ENCODE results near the gene CPPED1. TPM values are rescaled to one million over a fixed set of nuclear protein-coding genes. Genes with fewer than 3 reads are reported as not detected.

Gene CPPED1
- total and polyA plus RNA-seq, 2 experiments from 2014 or later: 6.2 to 7.3 TPM

DNA sequence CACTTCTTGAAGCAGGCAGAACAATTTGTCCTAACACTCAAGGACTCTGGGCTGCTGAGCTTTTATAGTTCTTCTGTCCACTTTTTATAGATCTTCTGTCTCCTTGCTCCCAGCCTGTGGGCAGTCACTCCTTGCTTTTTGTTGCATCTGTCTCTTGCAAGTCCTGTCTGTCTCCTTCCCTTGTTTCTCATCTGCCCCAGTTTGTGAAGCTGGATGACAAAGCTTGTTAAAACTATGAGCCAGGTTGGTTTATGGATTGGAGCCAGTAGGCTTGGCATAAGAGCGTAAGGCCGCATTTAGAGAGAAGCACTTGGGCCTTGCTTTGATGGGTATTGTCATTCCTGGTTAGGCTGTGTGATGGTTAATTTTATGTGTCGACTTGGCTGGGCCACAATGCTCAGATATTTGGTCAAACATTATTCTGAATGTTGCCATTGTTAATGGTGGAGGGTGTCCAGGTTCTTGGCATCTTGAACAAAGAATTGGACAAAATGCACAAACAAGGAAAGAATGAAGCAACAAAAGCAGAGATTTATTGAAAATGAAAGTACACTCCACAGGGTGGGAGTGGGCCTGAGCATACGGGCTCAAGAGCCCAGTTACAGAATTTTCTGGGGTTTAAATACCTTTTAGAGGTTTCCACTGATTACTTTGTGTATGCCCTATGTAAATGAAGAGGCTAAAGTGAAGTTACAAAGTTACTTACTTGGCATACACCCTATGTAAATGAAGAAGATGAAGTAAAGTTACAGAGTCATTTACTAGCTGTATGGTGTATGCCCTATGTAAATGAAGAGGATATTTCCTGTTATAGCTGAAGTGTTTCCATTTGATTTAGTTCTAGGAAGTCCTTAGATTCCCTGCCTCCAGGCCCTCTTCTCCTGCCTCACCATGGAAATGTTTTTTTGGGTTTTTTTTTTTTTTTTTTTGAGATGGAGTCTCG is 8.0 kb upstream of the CPPED1 start:
- no peak overlapping the region for H3K4me2 ChIP-seq

DNA sequence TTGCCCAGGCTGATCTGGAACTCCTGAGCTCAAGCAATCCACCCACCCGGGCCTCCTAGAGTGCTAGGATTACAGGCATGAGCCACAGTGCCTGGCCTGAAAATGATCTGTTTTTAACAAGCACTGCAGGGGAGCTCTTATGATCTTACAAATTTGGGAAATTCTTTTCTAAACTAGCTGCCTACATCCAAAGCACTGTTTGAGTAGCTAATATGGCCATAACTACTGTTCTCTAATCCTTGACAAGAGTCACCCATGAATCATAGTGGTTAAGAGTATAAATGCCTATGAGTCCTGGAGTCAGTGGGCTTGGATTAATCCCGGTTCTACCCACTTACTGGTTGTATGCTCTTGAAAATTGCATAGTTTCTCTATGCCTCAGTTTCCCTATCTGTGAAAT is 1.4 kb upstream of the CPPED1 start:
- Mint-ChIP-seq H3K4me1 (peaks cover 10% of the 10 kb centered on the region; the same call in 2 of the 3 replicates), H3K9me3 (no peaks in the 10 kb centered on the region; the same call in 2 of the 3 replicates), H3K27me3 (ENCODE audit: insufficient read depth, low read depth, poor library complexity) (peaks cover 4% of the 10 kb centered on the region), H3K36me3 (ENCODE audit: low read depth) (no peaks in the 10 kb centered on the region; the same call in 2 of the 3 replicates), H3K4me3 (no peak overlapping the region), H3K27ac (no peak overlapping the region)
- Histone ChIP-seq H2AFZ (no peak overlapping the region), H3K4me1 (ENCODE audit: insufficient read depth) (peaks cover 8% of the 10 kb centered on the region), H3K27me3 (ENCODE audit: insufficient read depth) (no peaks in the 10 kb centered on the region), H3K4me2 (no peak overlapping the region), H4K20me1 (replicated peaks; ENCODE audit: insufficient read depth) (no peaks in the 10 kb centered on the region), H3K79me2 (replicated peaks; ENCODE audit: insufficient read depth) (peaks cover 6% of the 10 kb centered on the region; the same call in 1 of the 2 replicates), H3K27ac (ENCODE audit: low read depth) (no peak overlapping the region), H3K36me3 (ENCODE audit: insufficient read depth) (no peaks in the 10 kb centered on the region), H3K9me2 (ENCODE audit: insufficient read depth) (no peaks in the 10 kb centered on the region), H3F3A (replicated peaks; ENCODE audit: low read depth) (0 out of 2 replicates have a peak, but pooled peaks cover 6% of the 10 kb centered on the region), H3K4me3 (no peak overlapping the region)
- TF ChIP-seq NANOG (IDR thresholded peaks at IDR 0.05; ENCODE audit: borderline replicate concordance) (no peak), CREB1 (CRISPR knock-in tag; IDR thresholded peaks at IDR 0.05; ENCODE audit: low read depth) (no peak), POLR2AphosphoS5 (IDR thresholded peaks at IDR 0.05; ENCODE audit: low read depth) (no peak), JUNB (IDR thresholded peaks at IDR 0.05; ENCODE audit: unreplicated experiment) (no peak)
- ATAC-seq (no peak), DNase-seq (ENCODE audit: low spot score) (no peak)

More for the DNA sequence above, 8.0 kb upstream of the CPPED1 start:
- Mint-ChIP-seq H3K4me3 (no peak overlapping the region), H3K9me3 (no peaks in the 10 kb centered on the region; the same call in 1 of the 3 replicates), H3K4me1 (peaks cover 4% of the 10 kb centered on the region; the same call in 1 of the 3 replicates), H3K27me3 (ENCODE audit: insufficient read depth, low read depth, poor library complexity) (peaks cover 2% of the 10 kb centered on the region), H3K36me3 (ENCODE audit: low read depth) (no peaks in the 10 kb centered on the region), H3K27ac (no peak overlapping the region)
- DNase-seq (ENCODE audit: low spot score) (no peak), ATAC-seq (no peak)
- TF ChIP-seq EZH2 (IDR thresholded peaks at IDR 0.05; ENCODE audit: low read depth, unreplicated experiment) (no peak), ZNF331 (CRISPR knock-in tag; IDR thresholded peaks at IDR 0.05; ENCODE audit: low read depth) (no peak), NANOG (IDR thresholded peaks at IDR 0.05; ENCODE audit: borderline replicate concordance) (no peak), JUNB (IDR thresholded peaks at IDR 0.05; ENCODE audit: unreplicated experiment) (no peak), STAT1 (IDR thresholded peaks at IDR 0.05; ENCODE audit: unreplicated experiment) (no peak), EZH2phosphoT487 (IDR thresholded peaks at IDR 0.05; ENCODE audit: unreplicated experiment) (no peak), CREB1 (CRISPR knock-in tag; IDR thresholded peaks at IDR 0.05; ENCODE audit: low read depth) (no peak)
- TF ChIP-seq, protein P1, sequence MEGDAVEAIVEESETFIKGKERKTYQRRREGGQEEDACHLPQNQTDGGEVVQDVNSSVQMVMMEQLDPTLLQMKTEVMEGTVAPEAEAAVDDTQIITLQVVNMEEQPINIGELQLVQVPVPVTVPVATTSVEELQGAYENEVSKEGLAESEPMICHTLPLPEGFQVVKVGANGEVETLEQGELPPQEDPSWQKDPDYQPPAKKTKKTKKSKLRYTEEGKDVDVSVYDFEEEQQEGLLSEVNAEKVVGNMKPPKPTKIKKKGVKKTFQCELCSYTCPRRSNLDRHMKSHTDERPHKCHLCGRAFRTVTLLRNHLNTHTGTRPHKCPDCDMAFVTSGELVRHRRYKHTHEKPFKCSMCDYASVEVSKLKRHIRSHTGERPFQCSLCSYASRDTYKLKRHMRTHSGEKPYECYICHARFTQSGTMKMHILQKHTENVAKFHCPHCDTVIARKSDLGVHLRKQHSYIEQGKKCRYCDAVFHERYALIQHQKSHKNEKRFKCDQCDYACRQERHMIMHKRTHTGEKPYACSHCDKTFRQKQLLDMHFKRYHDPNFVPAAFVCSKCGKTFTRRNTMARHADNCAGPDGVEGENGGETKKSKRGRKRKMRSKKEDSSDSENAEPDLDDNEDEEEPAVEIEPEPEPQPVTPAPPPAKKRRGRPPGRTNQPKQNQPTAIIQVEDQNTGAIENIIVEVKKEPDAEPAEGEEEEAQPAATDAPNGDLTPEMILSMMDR (conservative IDR thresholded peaks at IDR 0.05; ENCODE audit: low read depth in 2 of 2): no peak
- TF ChIP-seq, protein P2, sequence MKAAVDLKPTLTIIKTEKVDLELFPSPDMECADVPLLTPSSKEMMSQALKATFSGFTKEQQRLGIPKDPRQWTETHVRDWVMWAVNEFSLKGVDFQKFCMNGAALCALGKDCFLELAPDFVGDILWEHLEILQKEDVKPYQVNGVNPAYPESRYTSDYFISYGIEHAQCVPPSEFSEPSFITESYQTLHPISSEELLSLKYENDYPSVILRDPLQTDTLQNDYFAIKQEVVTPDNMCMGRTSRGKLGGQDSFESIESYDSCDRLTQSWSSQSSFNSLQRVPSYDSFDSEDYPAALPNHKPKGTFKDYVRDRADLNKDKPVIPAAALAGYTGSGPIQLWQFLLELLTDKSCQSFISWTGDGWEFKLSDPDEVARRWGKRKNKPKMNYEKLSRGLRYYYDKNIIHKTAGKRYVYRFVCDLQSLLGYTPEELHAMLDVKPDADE (IDR thresholded peaks at IDR 0.05): no peak
- H3K27me3 ChIP-seq (ENCODE audit: insufficient read depth): no peaks in the 10 kb centered on the region
- no peaks in the 10 kb centered on the region for H4K20me1 ChIP-seq (replicated peaks; ENCODE audit: insufficient read depth)
- no peak overlapping the region for H2AFZ ChIP-seq
- no peaks in the 10 kb centered on the region for H3K4me1 ChIP-seq (ENCODE audit: insufficient read depth)
- H3K36me3 ChIP-seq (ENCODE audit: insufficient read depth): no peaks in the 10 kb centered on the region
- no peak overlapping the region for H3K4me3 ChIP-seq
- no peaks in the 10 kb centered on the region for H3F3A ChIP-seq (replicated peaks; ENCODE audit: low read depth)
- H3K27ac ChIP-seq (ENCODE audit: low read depth): no peak overlapping the region
- H3K9me2 ChIP-seq (ENCODE audit: insufficient read depth): no peaks in the 10 kb centered on the region
- H3K79me2 ChIP-seq (replicated peaks; ENCODE audit: insufficient read depth): no peaks in the 10 kb centered on the region

Measured in GM23338 (cell line).